SK-N-SH treated with all-trans-retinoic acid at 6 μM for 48 hours (cell line): Measurements from ENCODE around the gene OPA1.

Experiments used
- ATAC-seq: fragments of 200-7000 bp; cut with Tn5 transposase; 3 replicates; pipeline ENCODE4 v1.9.1; 2020; ENCODE audit warnings: mild to moderate bottlenecking, moderate library complexity
- ARNTL ChIP-seq: fragments of 450-650 bp; formaldehyde crosslinking; IDR thresholded peaks from 2 replicates; pipeline ENCODE4 v1.5.0; 2020; ENCODE audit warnings: low read depth, mild to moderate bottlenecking, moderate library complexity, borderline replicate concordance
- BACH2 ChIP-seq: fragments of 250-450 bp; sonication (Bioruptor Pico); IDR thresholded peaks from 2 replicates; pipeline ENCODE4 v1.9.0; 2021; ENCODE audit warnings: mild to moderate bottlenecking, borderline replicate concordance
- CSDC2 ChIP-seq: fragments of 250-450 bp; sonication (Bioruptor Pico); IDR thresholded peaks from 2 replicates; pipeline ENCODE4 v1.5.0; 2020; ENCODE audit warnings: mild to moderate bottlenecking, moderate library complexity
- ESRRG ChIP-seq: fragments of 250-450 bp; sonication (Bioruptor Pico); IDR thresholded peaks from 2 replicates; pipeline ENCODE4 v1.6.1; 2021; ENCODE audit warnings: mild to moderate bottlenecking
- GLIS3 ChIP-seq: fragments of 250-450 bp; sonication (Bioruptor Pico); IDR thresholded peaks from 2 replicates; pipeline ENCODE4 v1.5.0; 2020; ENCODE audit warnings: mild to moderate bottlenecking, moderate library complexity
- ISL1 ChIP-seq: fragments of 250-450 bp; sonication (Bioruptor Pico); IDR thresholded peaks from 2 replicates; pipeline ENCODE4 v2.1.2; 2022; ENCODE audit warnings: mild to moderate bottlenecking, moderate library complexity
- OSR1 ChIP-seq: fragments of 250-450 bp; sonication (Bioruptor Pico); IDR thresholded peaks from 2 replicates; pipeline ENCODE4 v1.8.0; 2022; ENCODE audit warnings: moderate library complexity, mild to moderate bottlenecking, inconsistent platforms
- PPARA ChIP-seq: fragments of 250-450 bp; sonication (Bioruptor Pico); IDR thresholded peaks from 2 replicates; pipeline ENCODE4 v1.5.0; 2020; ENCODE audit warnings: mild to moderate bottlenecking, borderline replicate concordance
- RARB ChIP-seq: fragments of 250-450 bp; sonication (Bioruptor Pico); IDR thresholded peaks from 2 replicates; pipeline ENCODE4 v1.8.0; 2021; ENCODE audit warnings: mild to moderate bottlenecking, moderate library complexity
- SNAI2 ChIP-seq: fragments of 250-450 bp; sonication (Bioruptor Pico); IDR thresholded peaks from 2 replicates; pipeline ENCODE4 v1.5.0; 2020; ENCODE audit warnings: mild to moderate bottlenecking, moderate library complexity
- TCF4 ChIP-seq: fragments of 250-450 bp; sonication (Bioruptor Pico); IDR thresholded peaks from 2 replicates; pipeline ENCODE4 v1.8.0; 2021; ENCODE audit warnings: mild to moderate bottlenecking, moderate library complexity, borderline replicate concordance
- TOX ChIP-seq: fragments of 250-450 bp; sonication (Bioruptor Pico); IDR thresholded peaks from 2 replicates; pipeline ENCODE4 v1.8.0; 2021; ENCODE audit warnings: mild to moderate bottlenecking, moderate library complexity, borderline replicate concordance
- ZC3H10 ChIP-seq: fragments of 250-450 bp; sonication (Bioruptor Pico); IDR thresholded peaks from 2 replicates; pipeline ENCODE4 v1.5.1; 2021; ENCODE audit warnings: mild to moderate bottlenecking, moderate library complexity
- ZFP3 ChIP-seq: fragments of 250-450 bp; sonication (Bioruptor Pico); IDR thresholded peaks from 2 replicates; pipeline ENCODE4 v1.5.0; 2020; ENCODE audit warnings: mild to moderate bottlenecking, moderate library complexity
- ZNF70 ChIP-seq: fragments of 450-650 bp; formaldehyde crosslinking; IDR thresholded peaks from 2 replicates; pipeline ENCODE4 v1.5.0; 2020; ENCODE audit warnings: mild to moderate bottlenecking, moderate library complexity
- ZNF8 ChIP-seq: fragments of 450-650 bp; formaldehyde crosslinking; IDR thresholded peaks from 2 replicates; pipeline ENCODE4 v1.5.0; 2020; ENCODE audit warnings: mild to moderate bottlenecking, moderate library complexity
- TF ChIP-seq, protein P1 (sequence below): fragments of 250-450 bp; sonication (Bioruptor Pico); IDR thresholded peaks from 2 replicates; pipeline ENCODE4 v1.5.1; 2020; ENCODE audit warnings: low read depth, mild to moderate bottlenecking, moderate library complexity
- TF ChIP-seq, protein P2 (sequence below): fragments of 250-450 bp; sonication (Bioruptor Pico); IDR thresholded peaks from 2 replicates; pipeline ENCODE4 v1.5.0; 2020; ENCODE audit warnings: mild to moderate bottlenecking, moderate library complexity

Gene OPA1

DNA sequence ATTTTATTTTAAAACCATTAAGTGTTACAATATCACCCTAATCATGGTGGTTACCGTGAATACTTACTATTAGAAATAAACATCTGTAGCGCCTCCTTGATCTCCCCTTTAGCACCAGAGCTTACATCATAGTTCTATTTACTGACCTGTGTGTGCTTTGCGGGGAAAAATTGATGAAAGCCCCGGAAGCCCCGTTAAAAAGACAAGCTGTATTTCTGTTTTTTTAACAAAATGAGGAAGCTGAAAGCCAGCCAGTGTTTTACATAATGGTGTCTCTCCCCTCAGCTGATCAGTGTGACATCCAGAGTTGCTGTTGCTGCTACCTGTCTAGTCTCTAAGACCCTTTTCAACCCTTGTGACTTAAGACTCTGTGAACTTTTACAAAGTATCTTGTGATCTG, 100.8 kb downstream of the OPA1 start:
- ATAC-seq: no peak

DNA sequence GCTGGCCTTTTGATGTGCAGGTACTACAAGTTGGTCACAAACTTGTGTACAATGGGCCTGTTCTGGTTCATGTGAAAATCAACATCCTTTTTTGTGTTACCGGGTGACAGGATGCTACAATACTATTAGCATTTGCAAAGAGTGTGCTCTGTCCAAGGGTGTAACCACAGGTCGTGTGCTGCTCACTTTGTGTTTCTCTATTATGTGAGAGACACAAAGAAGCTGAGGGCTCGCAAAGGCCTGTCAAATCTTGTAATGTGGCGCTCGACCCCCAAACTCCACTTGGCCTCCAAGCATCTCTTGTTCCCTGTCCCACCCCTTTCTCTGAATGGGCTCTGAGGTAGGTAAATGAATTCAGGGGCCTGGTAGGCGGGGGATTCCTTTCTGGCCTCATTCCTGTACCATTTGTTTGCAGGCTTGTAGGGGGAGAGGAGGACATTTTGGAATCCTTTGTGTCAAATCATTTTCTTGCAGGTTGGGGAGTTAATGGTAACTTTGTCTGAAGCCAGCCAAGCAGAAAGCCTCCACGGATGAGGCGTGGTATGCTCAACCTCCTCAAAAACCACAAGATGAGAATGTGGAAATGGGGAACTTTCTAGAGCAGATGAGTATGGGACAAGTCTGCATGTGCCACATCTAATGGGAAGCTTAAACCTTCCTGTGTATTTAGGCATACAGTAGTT, 109.1 kb downstream of the OPA1 start:
- ATAC-seq: no peak
- TF ChIP-seq OSR1 (CRISPR knock-in tag) (no peak), ZNF70 (CRISPR knock-in tag) (no peak), CSDC2 (CRISPR knock-in tag) (no peak), ZC3H10 (CRISPR knock-in tag) (no peak), ZFP3 (no peak), BACH2 (CRISPR knock-in tag) (no peak), RARB (CRISPR knock-in tag) (no peak), GLIS3 (CRISPR knock-in tag) (no peak), PPARA (CRISPR knock-in tag) (no peak), ZNF8 (CRISPR knock-in tag) (no peak)
- TF ChIP-seq, protein P1, sequence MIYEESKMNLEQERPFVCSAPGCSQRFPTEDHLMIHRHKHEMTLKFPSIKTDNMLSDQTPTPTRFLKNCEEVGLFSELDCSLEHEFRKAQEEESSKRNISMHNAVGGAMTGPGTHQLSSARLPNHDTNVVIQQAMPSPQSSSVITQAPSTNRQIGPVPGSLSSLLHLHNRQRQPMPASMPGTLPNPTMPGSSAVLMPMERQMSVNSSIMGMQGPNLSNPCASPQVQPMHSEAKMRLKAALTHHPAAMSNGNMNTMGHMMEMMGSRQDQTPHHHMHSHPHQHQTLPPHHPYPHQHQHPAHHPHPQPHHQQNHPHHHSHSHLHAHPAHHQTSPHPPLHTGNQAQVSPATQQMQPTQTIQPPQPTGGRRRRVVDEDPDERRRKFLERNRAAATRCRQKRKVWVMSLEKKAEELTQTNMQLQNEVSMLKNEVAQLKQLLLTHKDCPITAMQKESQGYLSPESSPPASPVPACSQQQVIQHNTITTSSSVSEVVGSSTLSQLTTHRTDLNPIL (CRISPR knock-in tag): no peak

More for the DNA sequence above, 100.8 kb downstream of the OPA1 start:
- TF ChIP-seq ISL1 (no peak), OSR1 (CRISPR knock-in tag) (no peak), SNAI2 (CRISPR knock-in tag) (no peak), ESRRG (CRISPR knock-in tag) (no peak), CSDC2 (CRISPR knock-in tag) (no peak), ARNTL (CRISPR knock-in tag) (no peak), ZNF8 (CRISPR knock-in tag) (no peak), TOX (no peak), PPARA (CRISPR knock-in tag) (no peak), RARB (CRISPR knock-in tag) (no peak)

DNA sequence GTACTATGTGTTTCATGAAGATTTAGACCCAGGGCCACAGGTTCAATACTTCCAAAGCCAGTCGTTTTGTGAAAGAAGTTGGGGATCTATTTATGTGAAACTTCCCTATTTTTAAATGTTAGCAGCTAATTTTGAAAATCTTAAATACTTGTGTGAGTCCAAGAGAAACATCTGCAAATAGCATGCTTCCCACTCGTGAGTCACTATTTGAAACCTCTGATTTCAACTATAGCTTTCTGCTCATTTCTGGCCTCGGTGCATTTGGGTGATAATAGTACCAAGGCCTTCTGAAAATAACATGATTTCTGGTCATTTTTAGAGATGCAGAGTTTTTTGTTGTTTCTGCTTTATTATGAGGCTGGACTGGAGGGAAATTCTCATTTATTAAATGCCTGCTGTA, 110.0 kb downstream of the OPA1 start:
- ATAC-seq: no peak
- TF ChIP-seq RARB (CRISPR knock-in tag) (no peak), ZC3H10 (CRISPR knock-in tag) (no peak), SNAI2 (CRISPR knock-in tag) (no peak), CSDC2 (CRISPR knock-in tag) (no peak), ZFP3 (no peak)

DNA sequence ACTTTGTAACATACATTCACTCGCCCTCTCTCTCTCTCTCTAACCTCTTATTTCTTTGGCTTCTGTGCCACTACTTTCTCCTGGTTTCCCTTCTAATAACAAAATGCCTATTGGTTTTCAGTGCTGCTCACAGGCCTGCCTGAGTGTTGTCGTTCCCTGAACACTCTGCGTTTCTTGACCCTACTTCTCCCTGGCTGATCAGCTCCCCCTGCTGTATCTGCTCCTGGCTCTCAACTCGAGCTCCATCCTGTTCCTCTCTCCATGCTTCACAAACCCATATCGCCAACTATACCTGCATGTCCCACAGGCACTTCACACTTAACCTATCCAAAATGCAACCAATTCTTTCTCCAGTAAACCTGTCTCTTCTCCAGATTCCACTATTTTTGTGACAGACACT, 111.4 kb downstream of the OPA1 start:
- TF ChIP-seq CSDC2 (CRISPR knock-in tag) (no peak), TOX (no peak)
- ATAC-seq: no peak

DNA sequence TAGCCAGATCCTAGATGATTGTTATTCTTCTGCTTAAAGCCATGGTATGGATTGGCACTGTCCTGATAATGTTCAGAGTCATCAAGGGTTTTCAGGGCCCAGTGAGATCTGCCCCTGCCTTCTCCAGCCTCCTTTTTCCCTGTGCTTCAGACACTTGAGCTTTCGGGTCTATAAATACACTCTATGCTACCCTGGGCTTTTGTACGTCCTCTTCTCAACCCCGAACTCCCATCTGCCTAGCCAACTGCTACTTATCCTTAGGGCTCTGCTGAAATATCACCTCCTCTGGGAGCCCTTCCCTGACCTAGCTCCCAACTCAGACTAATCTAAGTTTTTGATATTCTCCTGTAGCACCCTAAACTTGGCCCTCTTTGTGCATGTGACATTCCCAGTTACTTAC, 115.3 kb downstream of the OPA1 start:
- TF ChIP-seq ISL1 (no peak), TCF4 (no peak), SNAI2 (CRISPR knock-in tag) (no peak), ESRRG (CRISPR knock-in tag) (no peak)
- no peak for ATAC-seq

DNA sequence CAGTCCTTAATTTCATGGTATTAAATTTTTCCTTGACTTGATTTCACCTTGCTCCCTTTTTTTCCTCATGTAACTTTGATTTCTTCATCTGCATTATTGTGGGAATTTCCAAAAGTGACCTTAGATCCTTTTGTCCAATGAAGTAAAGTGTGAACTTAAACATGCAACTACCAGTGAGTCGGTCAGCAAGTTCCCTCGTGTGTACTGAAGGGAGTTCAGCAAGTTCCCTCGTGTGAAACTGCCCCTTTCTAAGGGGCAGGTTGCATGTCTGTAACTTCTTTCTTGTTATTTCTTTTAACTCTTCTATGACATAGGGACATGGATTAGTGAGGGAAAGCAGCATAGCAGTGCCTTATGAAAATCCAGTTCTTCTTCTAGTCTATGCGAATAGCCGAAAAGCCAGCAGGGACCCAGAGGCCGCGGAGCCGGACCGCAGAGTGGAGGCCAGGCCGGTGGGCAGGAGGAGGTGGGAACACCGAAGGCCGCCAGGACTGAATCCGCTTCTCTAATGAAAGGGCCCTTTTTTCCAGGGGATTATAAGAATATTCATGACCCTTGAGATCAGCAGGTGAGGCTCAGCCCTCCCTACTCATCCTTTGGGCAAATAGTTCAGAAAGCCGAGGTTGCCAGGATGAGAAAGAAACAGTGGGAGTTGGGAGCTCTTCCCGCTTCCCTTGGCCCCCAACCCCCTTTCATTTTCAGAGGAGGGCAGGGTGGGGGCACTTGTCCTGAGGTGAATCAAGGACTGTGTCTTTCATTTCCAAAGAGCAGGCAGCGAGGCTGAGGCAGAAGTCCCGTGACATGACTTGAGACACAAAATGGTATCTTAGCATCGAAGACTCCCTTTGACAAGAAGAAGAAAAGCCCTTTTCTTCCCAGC, 117.5 kb downstream of the OPA1 start:
- no peak for ATAC-seq
- TF ChIP-seq, protein P2, sequence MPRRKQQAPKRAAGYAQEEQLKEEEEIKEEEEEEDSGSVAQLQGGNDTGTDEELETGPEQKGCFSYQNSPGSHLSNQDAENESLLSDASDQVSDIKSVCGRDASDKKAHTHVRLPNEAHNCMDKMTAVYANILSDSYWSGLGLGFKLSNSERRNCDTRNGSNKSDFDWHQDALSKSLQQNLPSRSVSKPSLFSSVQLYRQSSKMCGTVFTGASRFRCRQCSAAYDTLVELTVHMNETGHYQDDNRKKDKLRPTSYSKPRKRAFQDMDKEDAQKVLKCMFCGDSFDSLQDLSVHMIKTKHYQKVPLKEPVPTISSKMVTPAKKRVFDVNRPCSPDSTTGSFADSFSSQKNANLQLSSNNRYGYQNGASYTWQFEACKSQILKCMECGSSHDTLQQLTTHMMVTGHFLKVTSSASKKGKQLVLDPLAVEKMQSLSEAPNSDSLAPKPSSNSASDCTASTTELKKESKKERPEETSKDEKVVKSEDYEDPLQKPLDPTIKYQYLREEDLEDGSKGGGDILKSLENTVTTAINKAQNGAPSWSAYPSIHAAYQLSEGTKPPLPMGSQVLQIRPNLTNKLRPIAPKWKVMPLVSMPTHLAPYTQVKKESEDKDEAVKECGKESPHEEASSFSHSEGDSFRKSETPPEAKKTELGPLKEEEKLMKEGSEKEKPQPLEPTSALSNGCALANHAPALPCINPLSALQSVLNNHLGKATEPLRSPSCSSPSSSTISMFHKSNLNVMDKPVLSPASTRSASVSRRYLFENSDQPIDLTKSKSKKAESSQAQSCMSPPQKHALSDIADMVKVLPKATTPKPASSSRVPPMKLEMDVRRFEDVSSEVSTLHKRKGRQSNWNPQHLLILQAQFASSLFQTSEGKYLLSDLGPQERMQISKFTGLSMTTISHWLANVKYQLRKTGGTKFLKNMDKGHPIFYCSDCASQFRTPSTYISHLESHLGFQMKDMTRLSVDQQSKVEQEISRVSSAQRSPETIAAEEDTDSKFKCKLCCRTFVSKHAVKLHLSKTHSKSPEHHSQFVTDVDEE: no peak
- no peak for TF ChIP-seq ZNF70 (CRISPR knock-in tag)
- TF ChIP-seq ISL1: no peak
- TF ChIP-seq SNAI2 (CRISPR knock-in tag): no peak
- no peak for TF ChIP-seq TCF4
- TF ChIP-seq BACH2 (CRISPR knock-in tag): no peak
- no peak for TF ChIP-seq RARB (CRISPR knock-in tag)
- TF ChIP-seq TOX: no peak
- no peak for TF ChIP-seq PPARA (CRISPR knock-in tag)
- no peak for TF ChIP-seq ZNF8 (CRISPR knock-in tag)
- no peak for TF ChIP-seq GLIS3 (CRISPR knock-in tag)
